ENCODE data around the gene RASGRF2.

Gene RASGRF2

GRCh38 chr5:81164936-81165335 is 204.8 kb downstream of the RASGRF2 start:
- TF ChIP-seq CTCF (IDR thresholded peaks at IDR 0.05; ENCODE audit: insufficient read depth, low read length, poor library complexity, severe bottlenecking), result no peak

GRCh38 chr5:81165493-81166119 is 205.4 kb downstream of the RASGRF2 start:
- no peaks in the 10 kb centered on the region for H3K27me3 ChIP-seq (replicated peaks; ENCODE audit: control insufficient read depth, insufficient read depth, low read length)
- peak; percentile 93 for TF ChIP-seq CTCF (IDR thresholded peaks at IDR 0.05; ENCODE audit: insufficient read depth, low read length, poor library complexity, severe bottlenecking)
- H3K36me3 ChIP-seq (ENCODE audit: control insufficient read depth, insufficient read depth, low read length), result no peaks in the 10 kb centered on the region
- no peak for DNase-seq (ENCODE audit: extremely low read depth, insufficient read length)
- no peak overlapping the region for H3K4me3 ChIP-seq (replicated peaks; ENCODE audit: low read depth, low read length)

More at GRCh38 chr5:81164936-81165335, 204.8 kb downstream of the RASGRF2 start:
- Histone ChIP-seq H3K36me3 (ENCODE audit: control insufficient read depth, insufficient read depth, low read length) (no peaks in the 10 kb centered on the region), H3K4me3 (replicated peaks; ENCODE audit: low read depth, low read length) (no peak overlapping the region), H3K27me3 (replicated peaks; ENCODE audit: control insufficient read depth, insufficient read depth, low read length) (no peaks in the 10 kb centered on the region)
- no peak for DNase-seq (ENCODE audit: extremely low read depth, insufficient read length)

GRCh38 chr5:81166430-81166829 is 206.3 kb downstream of the RASGRF2 start:
- H3K4me3 ChIP-seq (replicated peaks; ENCODE audit: low read depth, low read length), result no peak overlapping the region
- no peaks in the 10 kb centered on the region for H3K36me3 ChIP-seq (ENCODE audit: control insufficient read depth, insufficient read depth, low read length)
- no peaks in the 10 kb centered on the region for H3K27me3 ChIP-seq (replicated peaks; ENCODE audit: control insufficient read depth, insufficient read depth, low read length)
- DNase-seq (ENCODE audit: extremely low read depth, insufficient read length), result no peak
- no peak for TF ChIP-seq CTCF (IDR thresholded peaks at IDR 0.05; ENCODE audit: insufficient read depth, low read length, poor library complexity, severe bottlenecking)

- Histone ChIP-seq H3K36me3 (ENCODE audit: control insufficient read depth, insufficient read depth, low read length) (no peaks in the 10 kb centered on the region), H3K27me3 (replicated peaks; ENCODE audit: control insufficient read depth, insufficient read depth, low read length) (no peaks in the 10 kb centered on the region), H3K4me3 (replicated peaks; ENCODE audit: low read depth, low read length) (no peak overlapping the region)
- TF ChIP-seq CTCF (IDR thresholded peaks at IDR 0.05; ENCODE audit: insufficient read depth, low read length, poor library complexity, severe bottlenecking), result no peak
- no peak for DNase-seq (ENCODE audit: extremely low read depth, insufficient read length)
Observed at GRCh38 chr5:81167078-81167477, 206.9 kb downstream of the RASGRF2 start.

GRCh38 chr5:81167544-81167943 is 207.4 kb downstream of the RASGRF2 start:
- Histone ChIP-seq H3K36me3 (ENCODE audit: control insufficient read depth, insufficient read depth, low read length) (no peaks in the 10 kb centered on the region), H3K27me3 (replicated peaks; ENCODE audit: control insufficient read depth, insufficient read depth, low read length) (no peaks in the 10 kb centered on the region), H3K4me3 (replicated peaks; ENCODE audit: low read depth, low read length) (no peak overlapping the region)
- TF ChIP-seq CTCF (IDR thresholded peaks at IDR 0.05; ENCODE audit: insufficient read depth, low read length, poor library complexity, severe bottlenecking), result no peak
- DNase-seq (ENCODE audit: extremely low read depth, insufficient read length), result no peak

GRCh38 chr5:81169924-81170323 is 209.8 kb downstream of the RASGRF2 start:
- no peaks in the 10 kb centered on the region for H3K36me3 ChIP-seq (ENCODE audit: control insufficient read depth, insufficient read depth, low read length)
- no peak for DNase-seq (ENCODE audit: extremely low read depth, insufficient read length)
- TF ChIP-seq CTCF (IDR thresholded peaks at IDR 0.05; ENCODE audit: insufficient read depth, low read length, poor library complexity, severe bottlenecking), result no peak
- H3K4me3 ChIP-seq (replicated peaks; ENCODE audit: low read depth, low read length), result no peak overlapping the region
- H3K27me3 ChIP-seq (replicated peaks; ENCODE audit: control insufficient read depth, insufficient read depth, low read length), result no peaks in the 10 kb centered on the region
